ENCODE measurements around the gene SLC15A3. TPM values are rescaled to one million over a fixed set of nuclear protein-coding genes. Genes with fewer than 3 reads are reported as not detected.

SLC15A3 gene
- total RNA-seq, 1 experiment from 2014 or later: 8.7 TPM

DNA sequence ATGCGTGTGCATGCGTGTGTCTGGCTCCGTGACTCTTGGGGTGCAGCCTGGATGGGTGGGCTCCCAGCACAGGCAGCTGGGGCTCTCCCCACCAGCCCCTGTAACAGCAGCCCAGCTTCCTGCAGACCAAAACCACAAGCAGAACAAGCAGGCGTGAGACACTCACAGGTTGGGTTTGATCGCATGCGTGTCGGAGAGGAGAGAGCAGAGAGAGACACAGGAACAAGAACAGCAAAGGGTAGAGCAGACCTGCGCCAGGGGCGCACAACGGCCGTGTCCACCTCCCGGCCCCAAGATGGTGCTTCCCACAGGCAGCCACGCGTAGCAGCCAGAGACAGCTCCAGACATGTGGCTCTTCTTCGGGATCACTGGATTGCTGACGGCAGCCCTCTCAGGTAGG lies 19.5 kb upstream of the SLC15A3 start, which contains the start of gene CD6:
TSS of gene CD6 (plus strand) at position 161 of the 400 bp plus-strand sequence. CDS start at position 347, 186 bp downstream.
- intact Hi-C loops (cut with micrococcal nuclease; ENCODE audit: unreplicated experiment): no loop called here
- in situ Hi-C loops (cut with HindIII; ENCODE audit: low pct_unique_long_range_greater_than_20kb, low sequenced_read_pairs): no loop called here
- Histone ChIP-seq H3K27me3 (ENCODE audit: control insufficient read depth, insufficient read depth, low read length) (no peaks in the 10 kb centered on the region), H3K36me3 (ENCODE audit: control insufficient read depth, insufficient read depth, low read length) (no peaks in the 10 kb centered on the region), H3K4me3 (ENCODE audit: low read depth in 2 of 2, low read length in 2 of 2) (no peak within 1 kb of the TSS), H3K4me1 (ENCODE audit: control insufficient read depth, insufficient read depth, low read length) (no peaks in the 10 kb centered on the region), H3K27ac (ENCODE audit: low read length) (no peak within 1 kb of the TSS), H3K9me3 (ENCODE audit: control insufficient read depth, insufficient read depth, low read depth, low read length) (no peaks in the 10 kb centered on the region)
- no peak for DNase-seq (ENCODE audit: low read depth, low spot score)
- ChIA-PET POLR2A (no interaction called here), CTCF (no interaction called here)
- no TSS peak for BruUV-seq (replicated peaks)
- TF ChIP-seq, protein P1, sequence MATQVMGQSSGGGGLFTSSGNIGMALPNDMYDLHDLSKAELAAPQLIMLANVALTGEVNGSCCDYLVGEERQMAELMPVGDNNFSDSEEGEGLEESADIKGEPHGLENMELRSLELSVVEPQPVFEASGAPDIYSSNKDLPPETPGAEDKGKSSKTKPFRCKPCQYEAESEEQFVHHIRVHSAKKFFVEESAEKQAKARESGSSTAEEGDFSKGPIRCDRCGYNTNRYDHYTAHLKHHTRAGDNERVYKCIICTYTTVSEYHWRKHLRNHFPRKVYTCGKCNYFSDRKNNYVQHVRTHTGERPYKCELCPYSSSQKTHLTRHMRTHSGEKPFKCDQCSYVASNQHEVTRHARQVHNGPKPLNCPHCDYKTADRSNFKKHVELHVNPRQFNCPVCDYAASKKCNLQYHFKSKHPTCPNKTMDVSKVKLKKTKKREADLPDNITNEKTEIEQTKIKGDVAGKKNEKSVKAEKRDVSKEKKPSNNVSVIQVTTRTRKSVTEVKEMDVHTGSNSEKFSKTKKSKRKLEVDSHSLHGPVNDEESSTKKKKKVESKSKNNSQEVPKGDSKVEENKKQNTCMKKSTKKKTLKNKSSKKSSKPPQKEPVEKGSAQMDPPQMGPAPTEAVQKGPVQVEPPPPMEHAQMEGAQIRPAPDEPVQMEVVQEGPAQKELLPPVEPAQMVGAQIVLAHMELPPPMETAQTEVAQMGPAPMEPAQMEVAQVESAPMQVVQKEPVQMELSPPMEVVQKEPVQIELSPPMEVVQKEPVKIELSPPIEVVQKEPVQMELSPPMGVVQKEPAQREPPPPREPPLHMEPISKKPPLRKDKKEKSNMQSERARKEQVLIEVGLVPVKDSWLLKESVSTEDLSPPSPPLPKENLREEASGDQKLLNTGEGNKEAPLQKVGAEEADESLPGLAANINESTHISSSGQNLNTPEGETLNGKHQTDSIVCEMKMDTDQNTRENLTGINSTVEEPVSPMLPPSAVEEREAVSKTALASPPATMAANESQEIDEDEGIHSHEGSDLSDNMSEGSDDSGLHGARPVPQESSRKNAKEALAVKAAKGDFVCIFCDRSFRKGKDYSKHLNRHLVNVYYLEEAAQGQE (IDR thresholded peaks at IDR 0.05; ENCODE audit: insufficient read depth in 1 of 2, low read depth in 2 of 2, low read length in 1 of 2): no peak
- TF ChIP-seq POLR2AphosphoS5 (IDR thresholded peaks at IDR 0.05; ENCODE audit: low read depth, low read length) (no peak), SIN3A (IDR thresholded peaks at IDR 0.05; ENCODE audit: borderline replicate concordance, insufficient read depth, low read depth, low read length) (no peak), TCF7L2 (IDR thresholded peaks at IDR 0.05; ENCODE audit: low read depth, low read length) (no peak)
- TF ChIP-seq, protein P2, sequence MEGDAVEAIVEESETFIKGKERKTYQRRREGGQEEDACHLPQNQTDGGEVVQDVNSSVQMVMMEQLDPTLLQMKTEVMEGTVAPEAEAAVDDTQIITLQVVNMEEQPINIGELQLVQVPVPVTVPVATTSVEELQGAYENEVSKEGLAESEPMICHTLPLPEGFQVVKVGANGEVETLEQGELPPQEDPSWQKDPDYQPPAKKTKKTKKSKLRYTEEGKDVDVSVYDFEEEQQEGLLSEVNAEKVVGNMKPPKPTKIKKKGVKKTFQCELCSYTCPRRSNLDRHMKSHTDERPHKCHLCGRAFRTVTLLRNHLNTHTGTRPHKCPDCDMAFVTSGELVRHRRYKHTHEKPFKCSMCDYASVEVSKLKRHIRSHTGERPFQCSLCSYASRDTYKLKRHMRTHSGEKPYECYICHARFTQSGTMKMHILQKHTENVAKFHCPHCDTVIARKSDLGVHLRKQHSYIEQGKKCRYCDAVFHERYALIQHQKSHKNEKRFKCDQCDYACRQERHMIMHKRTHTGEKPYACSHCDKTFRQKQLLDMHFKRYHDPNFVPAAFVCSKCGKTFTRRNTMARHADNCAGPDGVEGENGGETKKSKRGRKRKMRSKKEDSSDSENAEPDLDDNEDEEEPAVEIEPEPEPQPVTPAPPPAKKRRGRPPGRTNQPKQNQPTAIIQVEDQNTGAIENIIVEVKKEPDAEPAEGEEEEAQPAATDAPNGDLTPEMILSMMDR (IDR thresholded peaks at IDR 0.05): no peak
- no peak for ATAC-seq

DNA sequence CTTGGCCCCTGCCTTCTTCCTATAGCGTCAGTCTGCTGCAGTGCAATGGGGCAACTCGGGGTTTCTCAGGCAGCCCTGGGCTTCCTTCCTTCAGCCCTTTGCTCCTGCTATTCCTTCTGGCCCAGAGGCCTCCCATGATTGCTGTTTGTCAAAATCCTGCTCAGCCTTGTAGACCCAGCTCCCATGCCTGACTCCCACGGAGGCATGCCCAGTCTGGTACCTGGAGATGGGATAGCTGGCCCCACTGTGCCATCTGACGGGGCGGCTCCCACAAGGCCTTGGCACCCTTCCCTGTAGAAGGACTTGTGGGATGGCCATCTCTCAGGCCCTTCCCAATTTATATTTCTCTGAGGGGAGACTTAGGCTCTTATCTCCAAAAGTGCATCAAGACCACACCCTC lies 18.9 kb upstream of the SLC15A3 start:
- H3K27ac ChIP-seq (ENCODE audit: low read length): no peak overlapping the region
- H3K4me3 ChIP-seq (ENCODE audit: low read depth in 2 of 2, low read length in 2 of 2): no peak overlapping the region
- no peak for DNase-seq (ENCODE audit: low read depth, low spot score)
- POLR2A ChIA-PET: no interaction called here
- H3K4me1 ChIP-seq (ENCODE audit: control insufficient read depth, insufficient read depth, low read length): no peaks in the 10 kb centered on the region
- peak; percentile 24; the same call in 1 of the 2 replicates for ATAC-seq
- H3K9me3 ChIP-seq (ENCODE audit: control insufficient read depth, insufficient read depth, low read depth, low read length): no peaks in the 10 kb centered on the region
- no peaks in the 10 kb centered on the region for H3K36me3 ChIP-seq (ENCODE audit: control insufficient read depth, insufficient read depth, low read length)
- no peaks in the 10 kb centered on the region for H3K27me3 ChIP-seq (ENCODE audit: control insufficient read depth, insufficient read depth, low read length)
- TF ChIP-seq POLR2AphosphoS5 (IDR thresholded peaks at IDR 0.05; ENCODE audit: low read depth, low read length): no peak
- in situ Hi-C loops (cut with HindIII; ENCODE audit: low pct_unique_long_range_greater_than_20kb, low sequenced_read_pairs) (no loop called here), intact Hi-C loops (cut with micrococcal nuclease; ENCODE audit: unreplicated experiment) (no loop called here)
- BruUV-seq (replicated peaks): no TSS peak
- CTCF ChIA-PET: interaction anchor here (1.0 kb wide), 2 partner anchors 118 to 156 kb away, joined by 3 read pairs; no protein-coding TSS in a partner anchor

DNA sequence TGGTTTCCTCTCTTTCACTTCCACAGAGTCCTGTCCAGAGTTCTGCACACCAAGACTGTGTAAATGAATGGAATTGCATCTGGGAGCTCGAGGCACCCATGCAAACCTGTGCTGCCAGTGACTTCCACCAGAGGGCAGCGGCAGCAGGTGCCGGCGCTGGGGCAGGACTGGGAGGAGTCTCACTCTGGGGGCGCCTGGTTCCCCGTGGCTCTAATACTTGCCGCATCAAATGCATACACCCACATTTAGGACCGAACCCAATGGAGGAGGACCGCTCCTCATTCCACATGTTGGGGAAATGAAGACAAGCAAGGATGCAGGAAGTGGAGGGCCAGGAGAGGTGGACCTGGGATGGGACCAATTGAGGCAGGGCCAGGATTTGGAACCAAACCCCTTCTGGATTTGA lies 18.4 kb upstream of the SLC15A3 start:
- BruUV-seq (replicated peaks): no TSS peak
- TF ChIP-seq TCF7L2 (IDR thresholded peaks at IDR 0.05; ENCODE audit: low read depth, low read length): no peak
- no peak for TF ChIP-seq SIN3A (IDR thresholded peaks at IDR 0.05; ENCODE audit: borderline replicate concordance, insufficient read depth, low read depth, low read length)
- TF ChIP-seq, protein P2 (IDR thresholded peaks at IDR 0.05): peak; percentile 89
- TF ChIP-seq, protein P1 (IDR thresholded peaks at IDR 0.05; ENCODE audit: insufficient read depth in 1 of 2, low read depth in 2 of 2, low read length in 1 of 2): no peak
- TF ChIP-seq POLR2AphosphoS5 (IDR thresholded peaks at IDR 0.05; ENCODE audit: low read depth, low read length): no peak
- Histone ChIP-seq H3K27me3 (ENCODE audit: control insufficient read depth, insufficient read depth, low read length) (no peaks in the 10 kb centered on the region), H3K4me1 (ENCODE audit: control insufficient read depth, insufficient read depth, low read length) (no peaks in the 10 kb centered on the region), H3K9me3 (ENCODE audit: control insufficient read depth, insufficient read depth, low read depth, low read length) (no peaks in the 10 kb centered on the region), H3K4me3 (ENCODE audit: low read depth in 2 of 2, low read length in 2 of 2) (no peak overlapping the region), H3K27ac (ENCODE audit: low read length) (no peak overlapping the region), H3K36me3 (ENCODE audit: control insufficient read depth, insufficient read depth, low read length) (no peaks in the 10 kb centered on the region)
- intact Hi-C loops (cut with micrococcal nuclease; ENCODE audit: unreplicated experiment): no loop called here
- in situ Hi-C loops (cut with HindIII; ENCODE audit: low pct_unique_long_range_greater_than_20kb, low sequenced_read_pairs): no loop called here
- ChIA-PET POLR2A (no interaction called here), CTCF (interaction anchor here (0.5 to 1.0 kb wide), 4 partner anchors 8 to 156 kb away, joined by 3 to 6 read pairs (median 4); no protein-coding TSS in a partner anchor)
- ATAC-seq (peak; percentile 87), DNase-seq (ENCODE audit: low read depth, low spot score) (peak; percentile 25)

Measured in Panc1 (cell line).